Lower lobe of right lung (tissue), 2 donors: ENCODE data around the gene FRMD7. TPM values are rescaled to one million over a fixed set of nuclear protein-coding genes. Genes with fewer than 3 reads are reported as not detected.

Experiments
- ATAC-seq, 2 donors: fragments of 200-7000 bp; cut with Tn5 transposase; one replicate each; pipeline ENCODE4 v1.9.1; 2020 to 2022; ENCODE audit warnings: mild to moderate bottlenecking in 2 of 2, moderate library complexity in 2 of 2
- DNase-seq: peaks from one replicate; pipeline ENCODE4 v3.0.0-alpha.2; 2020
- H3K27ac ChIP-seq: fragments of 200-600 bp; one replicate; pipeline ENCODE4 v1.8.0; 2022
- H3K27me3 ChIP-seq: fragments of 200-600 bp; one replicate; pipeline ENCODE4 v1.8.0; 2022; ENCODE audit warnings: low read depth
- H3K36me3 ChIP-seq: fragments of 200-600 bp; one replicate; pipeline ENCODE4 v1.8.0; 2022; ENCODE audit warnings: mild to moderate bottlenecking
- H3K4me1 ChIP-seq: fragments of 200-600 bp; one replicate; pipeline ENCODE4 v1.8.0; 2022
- H3K4me3 ChIP-seq: fragments of 200-600 bp; one replicate; pipeline ENCODE4 v1.8.0; 2022; ENCODE audit warnings: mild to moderate bottlenecking
- H3K9me3 ChIP-seq: fragments of 200-600 bp; one replicate; pipeline ENCODE4 v1.8.0; 2022
- intact Hi-C: fragments of 100-400 bp; cut with DNase I; formaldehyde crosslinking; loops from one replicate; pipeline ENCODE4 v1.11.0; 2022
- total RNA-seq: library from RNA; stranded (reverse); fragmentation: NEBNext Ultra II Directional; extraction: Animal tissue kit (Norgen Biotek cat#: 25700); gene quantifications from one replicate; pipeline ENCODE4 v1.2.1, GENCODE V29; 2021
- TF ChIP-seq, protein P1 (sequence below): fragments of 200-600 bp; IDR thresholded peaks from one replicate; pipeline ENCODE4 v1.8.0; 2022; ENCODE audit warnings: antibody characterized with exemption, mild to moderate bottlenecking
- donor health status: DM: no; HTN: yes; CAD: no; lungs with severe emphysema.

The FRMD7 gene
- total RNA-seq, 1 donor from 2014 or later, result not detected

DNA sequence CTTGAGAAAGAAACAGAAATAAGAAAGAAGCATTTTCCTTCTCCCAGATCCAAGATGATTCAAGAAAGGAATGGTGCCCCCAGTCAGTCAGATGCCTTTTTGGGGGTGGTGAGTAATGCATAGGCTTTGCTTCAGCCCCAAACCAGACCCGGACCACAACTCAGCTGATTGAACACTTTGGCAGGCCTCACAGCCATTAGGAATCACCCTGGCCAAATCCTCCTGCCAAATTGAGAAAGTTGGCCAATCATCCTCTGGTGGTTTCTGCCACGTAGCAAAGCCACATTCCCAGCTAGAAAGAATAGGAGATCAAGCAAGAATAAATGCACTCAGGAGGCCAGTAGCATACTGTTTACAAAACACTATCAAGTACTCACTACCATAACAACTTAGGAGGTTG lies 33.7 kb downstream of the FRMD7 start:
- Histone ChIP-seq H3K4me1 (no peaks in the 10 kb centered on the region), H3K4me3 (no peak overlapping the region), H3K27me3 (no peaks in the 10 kb centered on the region), H3K9me3 (no peaks in the 10 kb centered on the region), H3K36me3 (no peaks in the 10 kb centered on the region), H3K27ac (no peak overlapping the region)
- no peak for DNase-seq
- no peak for ATAC-seq
- intact Hi-C loops, result no loop called here
- TF ChIP-seq, protein P1, sequence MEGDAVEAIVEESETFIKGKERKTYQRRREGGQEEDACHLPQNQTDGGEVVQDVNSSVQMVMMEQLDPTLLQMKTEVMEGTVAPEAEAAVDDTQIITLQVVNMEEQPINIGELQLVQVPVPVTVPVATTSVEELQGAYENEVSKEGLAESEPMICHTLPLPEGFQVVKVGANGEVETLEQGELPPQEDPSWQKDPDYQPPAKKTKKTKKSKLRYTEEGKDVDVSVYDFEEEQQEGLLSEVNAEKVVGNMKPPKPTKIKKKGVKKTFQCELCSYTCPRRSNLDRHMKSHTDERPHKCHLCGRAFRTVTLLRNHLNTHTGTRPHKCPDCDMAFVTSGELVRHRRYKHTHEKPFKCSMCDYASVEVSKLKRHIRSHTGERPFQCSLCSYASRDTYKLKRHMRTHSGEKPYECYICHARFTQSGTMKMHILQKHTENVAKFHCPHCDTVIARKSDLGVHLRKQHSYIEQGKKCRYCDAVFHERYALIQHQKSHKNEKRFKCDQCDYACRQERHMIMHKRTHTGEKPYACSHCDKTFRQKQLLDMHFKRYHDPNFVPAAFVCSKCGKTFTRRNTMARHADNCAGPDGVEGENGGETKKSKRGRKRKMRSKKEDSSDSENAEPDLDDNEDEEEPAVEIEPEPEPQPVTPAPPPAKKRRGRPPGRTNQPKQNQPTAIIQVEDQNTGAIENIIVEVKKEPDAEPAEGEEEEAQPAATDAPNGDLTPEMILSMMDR, result no peak

DNA sequence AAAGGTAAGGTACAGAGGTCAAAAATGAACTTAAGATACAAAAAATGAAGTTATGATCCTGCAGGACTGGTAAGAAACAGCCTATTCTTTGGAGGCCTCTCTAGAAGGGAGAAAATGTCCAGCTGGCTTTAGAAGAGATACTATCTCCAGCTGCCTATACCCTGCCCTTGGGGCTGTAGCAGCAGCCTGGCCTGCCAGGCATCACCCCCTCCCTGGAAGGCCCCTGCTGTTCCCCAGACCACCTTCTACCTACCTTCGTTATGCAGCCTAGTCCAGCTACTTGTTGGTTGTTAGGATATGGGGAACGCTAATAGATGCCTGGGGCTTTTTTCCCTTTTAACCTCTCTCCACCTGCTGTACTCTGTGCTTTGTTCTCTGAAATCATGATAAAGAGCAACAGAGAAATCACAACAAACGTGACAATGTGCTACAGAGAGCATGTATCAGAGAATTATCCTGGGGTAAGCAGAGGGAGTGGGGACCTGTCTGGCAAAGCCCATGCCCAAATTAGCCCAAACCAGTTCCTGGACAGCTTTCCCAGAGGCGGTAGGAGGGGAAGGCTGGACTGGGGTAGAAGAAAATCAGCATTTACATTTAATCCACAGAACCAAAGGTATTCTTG lies 34.5 kb downstream of the FRMD7 start:
- ATAC-seq, result no peak
- TF ChIP-seq, protein P1, result no peak
- no peaks in the 10 kb centered on the region for H3K27me3 ChIP-seq
- intact Hi-C loops, result no loop called here
- H3K4me1 ChIP-seq, result no peaks in the 10 kb centered on the region
- no peak for DNase-seq
- no peaks in the 10 kb centered on the region for H3K9me3 ChIP-seq
- no peak overlapping the region for H3K4me3 ChIP-seq
- no peak overlapping the region for H3K27ac ChIP-seq
- no peaks in the 10 kb centered on the region for H3K36me3 ChIP-seq

DNA sequence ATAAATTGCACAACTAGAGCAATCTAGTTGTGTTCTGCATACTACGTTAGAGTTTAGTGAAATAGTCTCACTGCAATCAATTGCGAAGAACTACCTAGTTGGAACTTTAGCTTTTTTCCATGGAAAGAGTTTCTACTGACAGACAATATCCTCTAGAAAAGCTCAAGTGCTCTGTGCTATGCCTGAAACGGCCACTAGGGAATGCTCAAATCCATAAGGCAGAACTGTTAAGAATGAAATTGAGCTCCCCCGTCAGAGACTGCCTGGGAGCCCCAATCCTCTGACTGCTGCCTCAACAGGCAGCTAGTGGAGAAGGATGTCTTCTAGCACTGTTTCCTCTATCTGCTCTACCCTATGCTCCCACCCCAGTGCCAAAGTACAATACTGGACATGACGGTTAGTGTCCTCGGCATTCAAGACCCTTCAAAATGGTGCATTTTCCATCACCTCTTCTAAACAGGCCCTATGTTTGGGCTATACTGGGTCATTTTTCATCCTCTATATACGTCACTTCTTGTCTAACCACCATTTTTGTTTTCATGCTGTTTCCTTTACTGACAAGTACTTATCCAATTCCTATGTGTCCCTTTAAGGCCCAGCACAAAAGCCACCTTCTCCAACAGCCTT lies 35.3 kb downstream of the FRMD7 start:
- TF ChIP-seq, protein P1, result peak; percentile 74
- Histone ChIP-seq H3K36me3 (no peaks in the 10 kb centered on the region), H3K4me1 (no peaks in the 10 kb centered on the region), H3K27ac (no peak overlapping the region), H3K9me3 (no peaks in the 10 kb centered on the region), H3K27me3 (no peaks in the 10 kb centered on the region), H3K4me3 (no peak overlapping the region)
- intact Hi-C loops, result no loop called here
- DNase-seq (peak; percentile 41), ATAC-seq (peak; percentile 72 to 77)

DNA sequence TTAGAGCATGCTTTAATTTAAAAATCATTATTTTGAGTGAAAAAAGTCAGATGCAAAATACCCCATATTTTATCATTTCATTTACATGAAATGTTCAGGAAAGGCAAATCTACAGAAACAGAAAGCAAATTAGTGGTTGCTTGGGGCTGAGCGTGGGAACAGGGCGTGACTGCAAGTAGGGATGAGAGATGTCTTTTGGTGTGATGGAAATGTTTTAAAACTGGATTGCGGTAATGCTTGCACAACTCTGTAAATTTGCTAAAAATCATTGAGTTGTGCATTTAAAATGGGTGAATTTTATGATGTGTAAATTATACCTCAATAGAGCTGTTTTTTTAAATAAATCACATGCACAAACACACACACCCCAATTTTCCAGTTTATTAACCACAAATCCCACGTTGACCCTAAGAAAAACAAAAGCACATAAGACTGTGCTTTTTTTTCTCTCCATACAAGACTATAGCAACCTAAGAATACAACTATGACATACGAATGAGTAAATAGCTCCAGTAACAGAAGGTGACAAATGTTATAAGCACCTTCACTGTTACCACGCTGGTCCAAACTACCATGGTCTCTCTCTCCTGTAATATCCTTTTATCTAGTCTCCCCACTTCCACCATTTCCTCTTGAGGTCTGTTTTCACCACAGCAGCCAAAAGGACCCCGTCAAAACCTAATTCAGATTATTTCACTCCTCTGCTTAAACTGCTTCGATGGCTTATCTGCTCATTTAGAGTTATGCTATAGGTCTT lies 37.2 kb downstream of the FRMD7 start:
- no peak overlapping the region for H3K4me3 ChIP-seq
- no peak for ATAC-seq
- intact Hi-C loops, result no loop called here
- no peak for DNase-seq
- H3K27ac ChIP-seq, result no peak overlapping the region
- H3K4me1 ChIP-seq, result no peaks in the 10 kb centered on the region
- no peaks in the 10 kb centered on the region for H3K36me3 ChIP-seq
- no peaks in the 10 kb centered on the region for H3K9me3 ChIP-seq
- H3K27me3 ChIP-seq, result no peaks in the 10 kb centered on the region
- TF ChIP-seq, protein P1, result no peak

DNA sequence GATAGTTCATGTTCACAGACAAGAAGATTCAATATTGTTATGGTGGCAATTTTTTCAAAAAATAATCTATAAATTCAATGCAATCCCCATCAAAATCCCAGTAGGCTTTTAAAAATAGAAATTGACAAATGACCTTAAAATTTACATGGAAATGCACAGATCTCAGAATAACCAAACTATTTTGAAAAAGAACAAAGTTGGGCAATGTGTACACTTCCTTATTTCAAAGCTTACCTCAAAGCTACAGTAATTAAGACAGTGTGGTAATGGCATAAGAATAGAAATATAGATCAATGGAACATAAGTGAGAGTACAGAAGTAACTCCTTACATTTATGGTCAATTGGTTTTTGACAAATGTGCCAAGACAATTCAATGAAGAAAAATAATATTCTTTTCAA lies 39.0 kb downstream of the FRMD7 start:
- no peaks in the 10 kb centered on the region for H3K4me1 ChIP-seq
- ATAC-seq (no peak), DNase-seq (no peak)
- no peaks in the 10 kb centered on the region for H3K36me3 ChIP-seq
- no peak overlapping the region for H3K4me3 ChIP-seq
- no peaks in the 10 kb centered on the region for H3K9me3 ChIP-seq
- intact Hi-C loops, result no loop called here
- TF ChIP-seq, protein P1, result no peak
- H3K27me3 ChIP-seq, result no peaks in the 10 kb centered on the region
- no peak overlapping the region for H3K27ac ChIP-seq
